ENCODE data around the gene TIPRL.
"Not testable (repeated sequence)": the region's sequence is repeated elsewhere in the genome, so short reads cannot be mapped to it uniquely, and the experiment has no call there.

TIPRL gene

DNA sequence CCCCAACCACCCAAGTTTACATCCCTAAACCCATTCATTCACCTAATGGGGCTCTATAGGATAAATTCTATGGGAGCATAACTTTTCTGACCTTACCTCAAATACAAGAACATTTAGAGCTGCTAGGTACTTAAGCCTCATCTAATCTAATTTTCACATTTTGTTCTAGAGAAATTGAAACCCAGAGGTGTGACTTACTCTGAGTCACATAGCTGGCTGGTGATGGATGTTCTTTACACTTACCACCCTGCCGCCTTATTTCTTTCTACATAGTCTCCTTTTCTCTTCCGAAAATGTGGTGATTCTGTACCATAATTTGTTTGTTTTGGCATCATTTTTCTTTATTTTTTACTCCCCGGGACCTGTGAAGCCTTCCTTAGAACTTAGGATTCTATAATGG, 20.3 kb downstream of the TIPRL start:
- no peak for DNase-seq (ENCODE audit: low read depth, low spot score)
- no peak overlapping the region for H3K4me3 ChIP-seq (ENCODE audit: low read length)

DNA sequence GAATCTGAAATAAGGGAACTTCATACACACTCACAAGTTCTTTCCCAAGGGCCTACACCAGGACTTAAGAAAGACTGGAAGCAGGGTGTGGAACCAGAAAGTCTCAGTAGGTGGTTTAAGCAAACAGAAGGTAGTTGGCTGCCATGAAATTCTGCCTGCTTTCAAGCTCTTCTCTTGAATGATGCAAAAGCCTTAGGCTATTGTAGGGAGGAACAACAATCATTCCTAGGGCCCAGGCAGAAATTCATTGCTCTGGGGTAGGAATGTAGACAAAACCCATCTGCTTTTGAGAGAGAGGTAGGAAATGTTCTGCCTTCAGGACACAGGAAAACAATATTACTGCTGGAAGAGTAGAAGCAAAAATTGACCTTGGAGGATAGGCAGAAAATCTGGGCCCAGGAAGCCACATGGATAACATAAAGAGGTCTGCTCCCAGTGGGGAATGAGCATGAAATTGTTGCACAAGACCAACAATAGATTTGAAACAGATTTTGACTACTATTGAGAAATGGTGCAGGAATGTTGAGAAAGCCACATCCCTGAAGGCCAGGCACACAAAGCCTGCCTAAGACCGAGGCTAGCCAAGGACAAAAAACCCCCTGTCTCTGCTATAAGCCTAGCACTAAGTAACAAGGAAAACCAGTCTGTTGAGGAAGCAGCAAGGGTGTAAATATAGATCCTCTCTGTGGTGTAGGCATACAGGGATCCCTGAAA, 24.3 kb downstream of the TIPRL start:
- DNase-seq (ENCODE audit: low read depth, low spot score), result no peak

DNA sequence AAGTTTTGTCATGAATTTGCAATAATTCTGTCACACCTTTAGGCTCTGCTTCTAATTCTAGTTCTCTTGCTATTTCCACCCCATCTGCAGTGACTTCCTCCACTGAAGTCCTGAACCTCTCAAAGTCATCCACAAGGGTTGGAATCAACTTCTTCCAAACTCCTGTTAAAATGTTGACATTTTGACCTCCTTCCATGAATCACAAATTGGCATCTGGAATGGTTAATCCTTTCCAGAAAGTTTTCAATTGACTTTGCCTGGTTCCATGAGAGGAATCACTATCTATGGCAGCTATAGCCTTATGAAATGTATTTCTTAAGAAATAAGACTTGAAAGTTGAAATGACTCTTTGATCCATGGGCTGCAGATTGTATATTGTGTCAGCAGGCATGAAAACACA, 27.3 kb downstream of the TIPRL start:
- DNase-seq (ENCODE audit: low read depth, low spot score), result no peak
- H3K4me3 ChIP-seq (ENCODE audit: low read length), result no peak overlapping the region

More for the DNA sequence above, 24.3 kb downstream of the TIPRL start:
- no peak overlapping the region for H3K4me3 ChIP-seq (ENCODE audit: low read length)

DNA sequence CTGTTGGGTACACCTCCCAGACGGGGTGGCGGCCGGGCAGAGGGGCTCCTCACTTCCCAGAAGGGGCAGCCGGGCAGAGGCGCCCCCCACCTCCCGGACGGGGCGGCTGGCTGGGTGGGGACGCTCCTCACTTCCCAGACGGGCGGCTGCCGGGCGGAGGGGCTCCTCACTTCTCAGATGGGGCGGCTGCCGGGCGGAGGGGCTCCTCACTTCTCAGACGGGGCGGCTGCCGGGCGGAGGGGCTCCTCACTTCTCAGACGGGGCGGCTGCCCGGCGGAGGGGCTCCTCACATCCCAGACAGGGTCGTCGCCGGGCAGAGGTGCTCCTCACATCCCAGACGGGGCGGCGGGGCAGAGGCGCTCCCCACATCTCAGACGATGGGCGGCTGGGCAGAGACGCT, 28.9 kb downstream of the TIPRL start:
- not testable (repeated sequence) for H3K4me3 ChIP-seq (ENCODE audit: low read length); DNase-seq (ENCODE audit: low read depth, low spot score)

DNA sequence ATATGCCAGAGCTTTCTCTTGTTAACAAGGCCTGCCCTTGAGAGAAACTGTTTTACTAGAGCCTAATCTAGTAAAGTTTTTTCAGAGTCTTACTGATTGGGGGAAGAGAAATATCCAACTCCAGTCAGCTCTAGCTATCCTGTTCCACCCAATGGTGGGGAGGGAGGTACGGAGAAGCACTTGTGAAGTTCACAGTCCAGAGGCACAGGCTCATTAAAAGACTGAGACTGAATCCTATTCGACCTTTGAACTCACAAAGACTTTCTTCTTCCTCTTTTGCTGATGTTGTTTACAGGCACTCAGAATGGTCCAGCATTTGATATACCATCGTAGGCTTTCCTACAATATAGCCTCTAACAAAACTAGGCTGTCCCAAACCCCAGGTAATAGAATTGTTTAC, 31.6 kb downstream of the TIPRL start:
- no peak overlapping the region for H3K4me3 ChIP-seq (ENCODE audit: low read length)
- DNase-seq (ENCODE audit: low read depth, low spot score), result no peak

DNA sequence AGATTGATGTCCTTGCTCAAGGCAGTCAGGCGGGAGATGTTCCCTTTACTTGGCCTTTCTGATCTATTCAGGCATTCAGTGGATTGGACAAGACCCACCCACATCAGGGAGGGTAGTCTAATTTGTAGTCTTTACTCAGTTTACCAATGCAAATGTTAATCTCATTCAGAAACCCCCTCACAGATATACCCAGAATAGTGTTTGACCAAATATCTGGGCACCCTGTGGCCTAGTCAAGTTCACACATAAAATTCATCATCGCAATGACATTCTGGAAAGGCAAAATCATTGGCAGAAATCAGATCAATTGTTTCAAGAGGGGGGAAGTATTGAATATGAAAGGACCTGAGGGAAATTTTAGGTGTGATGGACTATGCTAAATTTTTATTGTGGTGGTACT, 34.6 kb downstream of the TIPRL start:
- H3K4me3 ChIP-seq (ENCODE audit: low read length), result no peak overlapping the region
- no peak for DNase-seq (ENCODE audit: low read depth, low spot score)

DNA sequence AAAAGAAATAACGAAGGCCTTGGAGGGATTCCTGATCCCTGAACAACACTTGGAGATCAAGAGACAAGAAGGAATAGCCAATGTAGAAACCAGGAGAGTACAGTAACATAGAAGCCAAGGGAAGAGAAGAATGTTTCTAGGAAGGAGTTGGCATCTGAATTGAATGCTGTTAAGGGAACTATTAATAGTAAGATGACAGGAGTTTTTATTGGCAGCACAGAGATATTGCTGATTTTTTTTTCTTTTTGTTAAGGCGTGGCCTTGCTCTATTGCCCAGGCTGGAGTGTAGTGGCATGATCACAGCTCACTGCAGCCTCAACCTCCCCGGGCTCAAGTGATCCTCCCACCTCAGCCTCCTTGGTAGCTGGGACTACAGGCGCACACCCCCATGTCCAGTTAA, 37.4 kb downstream of the TIPRL start:
- DNase-seq (ENCODE audit: low read depth, low spot score), result no peak
- H3K4me3 ChIP-seq (ENCODE audit: low read length), result no peak overlapping the region

DNA sequence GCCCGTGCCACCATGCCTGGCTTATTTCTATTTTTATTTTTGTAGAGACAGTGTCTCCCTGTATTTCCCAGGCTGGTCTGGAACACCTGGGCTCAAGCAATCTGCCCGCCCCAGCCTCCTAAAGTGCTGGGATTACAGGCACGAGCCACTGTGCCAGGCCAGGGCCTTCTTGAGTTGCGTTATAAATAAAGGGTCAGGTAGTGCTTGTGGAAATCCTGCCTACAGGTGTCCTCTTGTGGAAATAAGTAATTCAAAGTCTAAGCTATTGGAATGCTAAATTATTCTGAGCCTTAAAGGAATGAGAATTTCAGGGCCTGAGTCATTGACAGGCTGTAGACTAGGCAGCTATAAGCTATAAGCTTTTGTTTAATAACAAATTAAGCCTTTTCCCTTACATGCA, 38.9 kb downstream of the TIPRL start:
- no peak overlapping the region for H3K4me3 ChIP-seq (ENCODE audit: low read length)
- no peak for DNase-seq (ENCODE audit: low read depth, low spot score)

DNA sequence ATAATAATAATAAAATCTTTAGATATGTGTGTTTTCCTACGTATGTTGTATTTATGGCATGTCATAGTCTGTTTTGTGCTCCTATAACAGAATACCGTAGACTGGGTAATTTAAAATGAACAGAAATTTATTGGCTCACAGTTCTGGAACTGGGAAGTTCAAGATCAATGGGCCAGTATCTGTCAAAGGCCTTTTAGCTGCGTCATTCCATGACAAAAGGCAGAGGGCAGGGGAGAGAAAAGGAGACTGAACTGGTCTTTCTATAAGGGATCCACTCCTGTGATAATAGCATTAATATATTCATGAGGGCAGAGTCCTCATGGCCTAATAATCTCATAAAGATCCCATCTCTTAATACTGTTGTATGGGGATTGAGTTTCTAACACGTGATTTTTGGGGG, 39.9 kb downstream of the TIPRL start:
- DNase-seq (ENCODE audit: low read depth, low spot score), result no peak

DNA sequence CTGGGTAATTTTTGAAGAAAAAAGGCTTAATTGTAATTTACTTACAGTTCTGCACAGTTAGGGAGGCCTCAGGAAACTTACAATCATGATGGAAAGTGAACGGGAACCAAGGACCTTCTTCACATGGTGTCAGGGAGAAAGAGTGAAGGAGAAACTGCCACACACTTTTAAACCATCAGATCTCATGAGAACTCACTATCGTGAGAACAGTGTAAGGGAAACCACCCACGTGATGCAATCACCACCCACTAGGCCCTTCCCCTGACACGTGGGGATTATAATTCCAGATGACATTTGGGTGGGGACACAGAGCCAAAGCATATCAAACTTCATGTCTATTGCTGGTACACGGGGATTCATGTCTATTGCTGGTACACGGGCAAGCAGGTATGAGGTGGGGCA, 41.7 kb downstream of the TIPRL start:
- no peak for DNase-seq (ENCODE audit: low read depth, low spot score)
- H3K4me3 ChIP-seq (ENCODE audit: low read length), result no peak overlapping the region

More for the DNA sequence above, 39.9 kb downstream of the TIPRL start:
- H3K4me3 ChIP-seq (ENCODE audit: low read length), result no peak overlapping the region

DNA sequence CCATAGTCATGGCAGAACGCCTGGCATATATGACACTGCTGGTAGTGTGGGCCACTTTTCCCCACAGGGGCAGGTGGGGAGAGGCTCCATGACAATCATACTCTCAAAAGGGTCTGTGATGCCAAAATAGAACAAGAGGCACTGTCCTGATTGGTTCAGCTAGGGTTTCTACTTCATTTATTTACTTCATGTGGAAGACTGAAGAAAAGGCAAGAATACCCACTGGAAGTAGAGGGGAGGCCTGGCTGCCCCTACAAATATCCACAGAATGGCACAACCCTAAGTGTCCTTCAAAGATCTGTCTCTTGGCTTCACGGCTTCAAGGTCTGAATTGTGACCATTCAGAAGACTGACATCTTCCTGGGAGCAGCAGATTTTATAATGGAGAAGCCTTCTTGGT, 42.5 kb downstream of the TIPRL start:
- no peak for DNase-seq (ENCODE audit: low read depth, low spot score)
- no peak overlapping the region for H3K4me3 ChIP-seq (ENCODE audit: low read length)

DNA sequence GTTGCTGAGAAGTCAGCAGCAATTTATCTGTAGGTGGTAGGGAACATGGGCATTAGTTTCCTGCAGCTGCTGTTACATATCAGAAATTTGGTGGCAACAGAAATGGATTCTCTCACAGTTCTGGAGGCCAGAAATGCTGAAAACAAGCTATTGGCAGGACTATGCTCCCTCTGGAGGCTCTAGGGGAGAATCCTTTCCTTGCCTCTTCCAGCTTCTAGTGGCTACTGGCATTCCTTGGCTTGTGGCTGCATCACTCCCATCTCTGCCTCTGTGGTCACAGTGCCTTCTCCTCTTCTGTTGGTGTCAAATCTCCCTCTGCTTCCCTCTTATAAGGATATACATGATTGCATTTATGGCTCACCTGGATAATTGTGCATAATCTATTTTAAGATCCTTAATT, 44.5 kb downstream of the TIPRL start:
- H3K4me3 ChIP-seq (ENCODE audit: low read length), result no peak overlapping the region
- DNase-seq (ENCODE audit: low read depth, low spot score), result no peak

DNA sequence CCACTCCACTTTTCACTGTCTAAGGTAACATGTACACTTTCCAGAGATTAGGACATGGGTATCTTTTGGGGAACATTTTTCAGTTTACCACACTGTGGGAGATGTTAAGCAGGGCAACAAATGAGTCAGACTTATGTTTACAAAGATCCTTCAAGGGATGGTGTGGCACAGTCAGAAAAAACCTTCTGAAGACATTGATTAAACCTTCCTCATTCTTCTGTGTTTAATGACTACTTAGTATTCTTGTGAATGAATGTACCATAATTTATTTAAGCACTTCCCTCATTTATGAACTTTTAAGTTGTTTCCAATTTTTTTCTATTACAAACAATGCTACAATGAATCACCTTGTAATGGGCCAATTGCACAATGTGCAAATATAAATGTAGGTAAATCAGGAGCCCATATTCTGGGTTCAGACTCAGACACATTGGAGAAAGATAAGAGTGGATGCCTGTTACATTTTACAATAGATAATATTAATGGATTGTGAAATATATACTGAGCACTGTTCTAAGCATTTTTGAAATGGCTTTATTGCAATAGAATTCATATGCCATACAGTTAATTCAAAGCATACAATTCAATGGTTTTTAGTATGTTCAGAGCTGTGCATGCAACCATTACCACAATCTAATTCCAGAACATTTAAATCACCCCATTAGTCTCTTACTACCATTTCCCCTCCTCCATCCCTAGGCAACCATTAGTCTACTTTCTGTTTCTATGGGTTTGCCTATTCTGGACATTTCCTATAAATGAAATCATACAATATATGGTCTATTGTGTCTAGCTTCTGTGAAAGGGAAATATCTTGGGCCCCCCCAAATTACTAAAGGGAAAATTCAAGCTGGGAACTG, 45.1 kb downstream of the TIPRL start:
- no peak for DNase-seq (ENCODE audit: low read depth, low spot score)
- no peak overlapping the region for H3K4me3 ChIP-seq (ENCODE audit: low read length)

DNA sequence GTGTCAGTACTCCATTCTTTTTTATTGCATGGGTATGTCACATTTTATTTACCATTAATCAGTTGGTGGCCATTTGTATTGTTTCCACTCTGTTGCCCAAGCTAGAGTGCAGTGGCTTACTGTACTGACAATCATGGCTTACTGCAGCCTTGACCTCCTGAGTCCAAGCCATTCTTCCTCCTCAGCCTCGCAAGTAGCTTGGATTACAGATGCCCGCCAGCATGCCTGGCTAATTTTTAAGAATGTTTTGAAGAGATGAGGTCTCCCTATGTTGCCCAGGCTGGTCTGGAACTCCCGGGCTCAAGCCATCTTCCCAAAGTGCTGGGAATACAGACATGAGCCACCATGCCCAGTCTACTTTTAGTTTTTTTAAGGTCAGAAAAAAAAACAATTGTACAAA, 46.2 kb downstream of the TIPRL start:
- no peak for DNase-seq (ENCODE audit: low read depth, low spot score)
- H3K4me3 ChIP-seq (ENCODE audit: low read length), result peak overlapping the region; percentile 83

DNA sequence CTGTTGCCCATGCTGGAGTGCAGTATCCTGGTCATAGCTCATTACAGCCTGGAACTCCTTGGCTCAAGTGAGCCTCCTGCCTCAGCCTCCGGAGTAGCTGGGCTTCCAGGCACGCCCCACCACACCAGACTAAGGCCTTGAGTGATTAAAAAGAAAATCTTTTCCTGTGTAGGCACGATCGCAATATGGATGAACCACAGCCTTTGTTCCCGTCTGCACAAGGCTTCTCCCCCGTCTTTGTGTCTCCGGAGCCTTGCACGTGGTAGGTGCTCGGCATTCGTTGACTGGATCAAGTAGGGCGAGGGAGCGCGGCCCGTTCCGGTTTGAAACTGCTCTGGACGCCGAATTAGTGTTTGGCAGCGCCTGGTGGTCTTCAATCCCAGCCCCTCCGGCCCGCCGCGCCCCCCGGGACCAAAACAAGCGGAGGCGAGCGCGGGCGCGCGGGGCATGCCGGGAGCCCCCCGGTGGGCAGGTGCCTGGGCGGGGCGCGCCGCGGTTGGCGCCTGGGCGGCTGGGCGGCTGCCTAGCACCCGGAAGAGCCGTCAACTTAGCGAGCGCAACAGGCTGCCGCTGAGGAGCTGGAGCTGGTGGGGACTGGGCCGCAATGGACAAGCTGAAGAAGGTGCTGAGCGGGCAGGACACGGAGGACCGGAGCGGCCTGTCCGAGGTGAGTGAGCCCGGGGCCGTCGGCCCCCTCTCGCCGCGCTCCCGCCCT, 46.9 kb downstream of the TIPRL start, which contains the start of gene SFT2D2:
SFT2D2 (plus strand) TSS at position 529 of the 715 bp plus-strand sequence; CDS start at position 605, 76 bp downstream.
- peak within 1 kb of the TSS; percentile 83 for H3K4me3 ChIP-seq (ENCODE audit: low read length)

DNA sequence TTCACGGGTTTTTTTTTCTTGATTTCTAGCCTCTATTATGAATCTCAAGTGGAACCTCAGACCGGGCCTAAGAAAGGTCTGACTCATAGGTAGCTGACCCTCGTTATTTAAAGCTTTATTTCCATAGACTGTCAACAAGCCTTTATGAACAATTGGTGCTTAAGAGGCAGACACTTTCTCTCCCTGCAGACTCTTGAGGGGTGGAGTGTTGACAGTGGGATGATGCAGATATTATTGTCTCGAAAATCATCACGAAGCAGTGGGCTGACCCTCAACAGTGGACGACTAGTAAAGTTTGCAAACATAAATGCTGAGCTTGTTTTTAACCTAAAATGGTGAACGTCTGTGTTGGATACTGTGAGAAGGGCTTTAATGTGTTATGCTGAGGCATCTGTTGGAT, 48.9 kb downstream of the TIPRL start:
- H3K4me3 ChIP-seq (ENCODE audit: low read length), result no peak overlapping the region
- DNase-seq (ENCODE audit: low read depth, low spot score), result no peak

More for the DNA sequence above, 46.9 kb downstream of the TIPRL start, which contains the start of gene SFT2D2:
- peak; percentile 66 for DNase-seq (ENCODE audit: low read depth, low spot score)

DNA sequence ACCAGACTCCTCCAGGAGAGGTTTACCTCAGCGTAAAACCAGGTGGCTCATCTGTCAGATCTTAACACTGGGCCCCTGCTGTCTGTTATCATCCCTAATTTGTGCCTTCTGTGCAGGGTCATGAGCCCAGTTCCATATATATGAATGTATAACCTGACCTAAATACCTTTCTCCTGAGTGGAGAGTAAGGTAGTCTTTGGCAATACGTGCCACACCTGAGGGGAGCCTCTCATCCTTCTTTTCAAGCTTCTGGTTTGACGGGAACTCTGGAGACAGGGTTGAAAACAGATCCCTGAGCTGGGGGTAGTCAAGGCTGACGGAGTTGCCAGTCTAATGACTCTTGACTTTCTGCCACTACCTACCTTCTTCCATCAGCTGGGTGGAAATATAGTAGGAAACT, 51.1 kb downstream of the TIPRL start:
- H3K4me3 ChIP-seq (ENCODE audit: low read length), result no peak overlapping the region
- no peak for DNase-seq (ENCODE audit: low read depth, low spot score)

DNA sequence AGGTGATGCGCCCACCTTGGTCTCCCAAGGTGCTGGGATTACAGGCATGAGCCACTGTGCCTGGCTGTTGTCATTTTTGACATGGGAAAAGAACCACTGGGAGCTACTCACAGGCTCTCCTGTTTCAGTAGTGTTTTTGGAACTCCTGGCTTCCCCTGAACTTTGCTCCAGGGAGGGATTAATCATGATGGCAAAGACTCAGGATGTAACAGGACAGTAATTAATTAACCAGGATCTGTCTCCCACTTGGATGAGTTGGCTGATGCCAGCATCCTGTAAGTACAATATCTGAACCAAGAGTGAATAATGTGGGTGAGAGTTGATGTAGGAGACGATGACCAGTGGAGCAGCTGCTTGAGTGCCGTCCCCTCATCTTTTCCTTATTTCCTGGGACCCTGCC, 51.9 kb downstream of the TIPRL start:
- H3K4me3 ChIP-seq (ENCODE audit: low read length), result no peak overlapping the region
- DNase-seq (ENCODE audit: low read depth, low spot score), result no peak

DNA sequence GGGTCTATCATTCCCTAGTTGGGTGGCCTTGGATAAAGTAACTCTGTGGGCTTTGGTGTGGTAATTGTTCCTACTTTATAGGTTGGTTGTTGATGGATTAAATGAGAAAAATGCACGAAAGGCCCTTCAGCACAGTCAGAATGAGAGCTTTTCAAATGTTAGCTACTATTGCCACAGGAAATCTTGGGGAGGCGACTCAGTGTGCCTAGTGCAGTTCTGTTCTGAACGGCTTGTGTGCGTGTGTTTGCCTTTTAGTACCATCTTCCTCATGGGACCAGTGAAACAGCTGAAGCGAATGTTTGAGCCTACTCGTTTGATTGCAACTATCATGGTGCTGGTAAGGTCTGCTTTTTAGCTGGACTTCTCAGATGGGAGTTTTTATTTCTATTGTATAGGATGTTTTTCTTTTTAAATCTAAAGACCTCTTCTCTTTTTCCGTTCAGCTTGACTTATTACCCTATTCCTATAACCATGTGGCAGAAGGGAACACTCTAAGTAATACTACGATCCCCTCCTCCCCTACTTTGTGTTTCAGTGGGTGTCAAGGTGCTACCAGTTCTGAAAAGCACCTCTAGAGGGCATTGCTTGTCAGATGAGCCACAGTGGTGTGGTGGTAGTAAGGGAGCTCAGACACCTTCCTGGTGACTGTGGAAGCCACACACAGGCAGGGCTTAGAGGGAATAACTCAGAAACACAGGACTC, 56.2 kb downstream of the TIPRL start:
- peak; percentile 57 for DNase-seq (ENCODE audit: low read depth, low spot score)

More for the DNA sequence above, 56.2 kb downstream of the TIPRL start:
- H3K4me3 ChIP-seq (ENCODE audit: low read length), result no peak overlapping the region
